Neuronal stem cell (in vitro differentiated cells): ENCODE data around the gene HS1BP3.

Experiments used
- DNase-seq: peaks from one replicate; pipeline ENCODE4 v3.0.0-alpha.2; 2013; ENCODE audit warnings: low spot score
- H2AFZ ChIP-seq: one replicate; pipeline ENCODE4 v1.6.1; 2013; ENCODE audit warnings: mild to moderate bottlenecking, low read length, inconsistent platforms
- H2AK5ac ChIP-seq: 2 replicates; pipeline ENCODE4 v1.6.1; 2013; ENCODE audit warnings: low read depth, mild to moderate bottlenecking, inconsistent platforms, low read length, moderate library complexity, mixed read lengths
- H2BK120ac ChIP-seq: 2 replicates; pipeline ENCODE4 v1.6.1; 2013; ENCODE audit warnings: low read depth, mild to moderate bottlenecking, inconsistent platforms, low read length, moderate library complexity, mixed read lengths
- H2BK12ac ChIP-seq: one replicate; pipeline ENCODE4 v1.6.1; 2013; ENCODE audit warnings: low read length, inconsistent platforms
- H2BK15ac ChIP-seq: 2 replicates; pipeline ENCODE4 v1.6.1; 2013; ENCODE audit warnings: mild to moderate bottlenecking, low read length, inconsistent platforms, mixed read lengths
- H2BK5ac ChIP-seq: one replicate; pipeline ENCODE4 v1.6.1; 2013; ENCODE audit warnings: inconsistent platforms, mild to moderate bottlenecking, low read length, moderate library complexity
- H3K14ac ChIP-seq: one replicate; pipeline ENCODE4 v1.6.1; 2013; ENCODE audit warnings: low read length, inconsistent platforms
- H3K18ac ChIP-seq: 2 replicates; pipeline ENCODE4 v1.6.1; 2013; ENCODE audit warnings: low read length, inconsistent platforms
- H3K23ac ChIP-seq: 2 replicates; pipeline ENCODE4 v1.6.1; 2013; ENCODE audit warnings: low read depth, mild to moderate bottlenecking, mixed read lengths, low read length, inconsistent platforms; ENCODE audit not compliant: poor library complexity
- H3K27ac ChIP-seq: replicated peaks from 3 replicates; pipeline ENCODE4 v1.5.1; 2013; ENCODE audit warnings: low read length, inconsistent platforms
- H3K27me3 ChIP-seq, 3 experiments: 2 replicates each; pipeline ENCODE4 v1.6.1; 2013; ENCODE audit warnings: low read length in 3 of 3, mild to moderate bottlenecking in 2 of 3, inconsistent platforms in 1 of 3, low read depth in 1 of 3, mixed read lengths in 1 of 3, moderate library complexity in 1 of 3; ENCODE audit not compliant: control insufficient read depth in 3 of 3, insufficient read depth in 3 of 3
- H3K36me3 ChIP-seq, 2 donors: replicated peaks in 1 of 2; 2 replicates each; pipeline ENCODE4 v1.6.1; 2013; ENCODE audit warnings: low read length in 2 of 2; ENCODE audit not compliant: control insufficient read depth in 2 of 2, insufficient read depth in 2 of 2
- H3K4ac ChIP-seq: 2 replicates; pipeline ENCODE4 v1.6.1; 2013; ENCODE audit warnings: inconsistent platforms, mild to moderate bottlenecking, low read length, moderate library complexity
- H3K4me1 ChIP-seq, 2 donors: 1 replicate in 1 of 2; 2 replicates in 1 of 2; pipeline ENCODE4 v1.6.1; 2013; ENCODE audit warnings: low read length in 2 of 2, low read depth in 1 of 2; ENCODE audit not compliant: control insufficient read depth in 2 of 2, insufficient read depth in 1 of 2
- H3K4me2 ChIP-seq: one replicate; pipeline ENCODE4 v1.6.1; 2013; ENCODE audit warnings: mild to moderate bottlenecking, low read length, inconsistent platforms; ENCODE audit not compliant: insufficient read depth, poor library complexity, severe bottlenecking
- H3K4me3 ChIP-seq, 2 donors: 2 replicates each; pipeline ENCODE4 v1.5.1; 2013; ENCODE audit warnings: low read length in 2 of 2, mild to moderate bottlenecking in 2 of 2, inconsistent platforms in 1 of 2, moderate library complexity in 1 of 2
- H3K79me1 ChIP-seq: one replicate; pipeline ENCODE4 v1.6.1; 2013; ENCODE audit warnings: low read depth, mild to moderate bottlenecking, inconsistent platforms, low read length, moderate library complexity
- H3K9ac ChIP-seq: one replicate; pipeline ENCODE4 v1.6.1; 2013; ENCODE audit warnings: mild to moderate bottlenecking, low read depth, low read length, inconsistent platforms; ENCODE audit not compliant: poor library complexity
- H3K9me3 ChIP-seq, 2 donors: replicated peaks in 1 of 2; 2 replicates each; pipeline versions ENCODE3 to v1.6.1; 2013; ENCODE audit warnings: low read length in 2 of 2, mild to moderate bottlenecking in 2 of 2, inconsistent platforms in 1 of 2, low read depth in 1 of 2, mixed read lengths in 1 of 2, moderate library complexity in 1 of 2; ENCODE audit not compliant: control insufficient read depth in 2 of 2, insufficient read depth in 1 of 2
- H4K8ac ChIP-seq: one replicate; pipeline ENCODE4 v1.6.1; 2013; ENCODE audit warnings: low read depth, mild to moderate bottlenecking, inconsistent platforms, low read length, moderate library complexity
- H4K91ac ChIP-seq: one replicate; pipeline ENCODE4 v1.6.1; 2013; ENCODE audit warnings: low read length, low read depth, mild to moderate bottlenecking, inconsistent platforms; ENCODE audit not compliant: poor library complexity
- WGBS, 2 donors: extraction: QIAGEN DNeasy Blood & Tissue Kit; methylation state at CpG; one replicate each; pipeline ENCODE4 v1.1.7; 2013; ENCODE audit warnings: missing lambda C conversion rate in 2 of 2, mixed read lengths in 1 of 2; ENCODE audit not compliant: insufficient read length in 2 of 2, insufficient replicate concordance in 1 of 2; ENCODE audit errors: extremely low coverage in 2 of 2; 5-methylcytosine and 5-hydroxymethylcytosine counted together

HS1BP3 gene

GRCh38 chr2:20696366-20696765 lies 45.5 kb upstream of the HS1BP3 start:
- H2BK120ac ChIP-seq = no peak overlapping the region
- H3K9ac ChIP-seq = no peak overlapping the region
- peaks cover 0 to 2% of the 10 kb centered on the region in 2 donors for H3K4me1 ChIP-seq
- no peak overlapping the region for H4K8ac ChIP-seq
- H2BK15ac ChIP-seq = no peak overlapping the region
- no peak overlapping the region for H2BK5ac ChIP-seq
- H3K36me3 ChIP-seq = peaks cover 4 to 66% of the 10 kb centered on the region in 2 donors
- H3K4me3 ChIP-seq = no peak overlapping the region
- H2AFZ ChIP-seq = no peak overlapping the region
- no peak overlapping the region for H2BK12ac ChIP-seq
- H3K14ac ChIP-seq = no peak overlapping the region
- no peak overlapping the region for H3K27ac ChIP-seq
- H3K27me3 ChIP-seq = no peaks in the 10 kb centered on the region
- H3K23ac ChIP-seq = no peak overlapping the region
- H3K4me2 ChIP-seq = no peak overlapping the region
- whole genome bisulfite sequencing, 2 donors = no CpG with 5 or more reads among the region's 2 CpGs
- no peaks in the 10 kb centered on the region for H3K9me3 ChIP-seq
- no peaks in the 10 kb centered on the region for H3K79me1 ChIP-seq
- H3K4ac ChIP-seq = no peak overlapping the region
- DNase-seq = no peak
- H2AK5ac ChIP-seq = no peak overlapping the region
- no peak overlapping the region for H3K18ac ChIP-seq
- H4K91ac ChIP-seq = no peak overlapping the region

- Histone ChIP-seq H2BK12ac (no peak overlapping the region), H2BK15ac (no peak overlapping the region), H3K18ac (no peak overlapping the region), H3K4me2 (no peak overlapping the region), H3K9me3 (no peaks in the 10 kb centered on the region), H3K36me3 (peaks cover 4 to 52% of the 10 kb centered on the region in 2 donors), H2AK5ac (no peak overlapping the region), H3K79me1 (no peaks in the 10 kb centered on the region), H3K23ac (no peak overlapping the region), H3K27me3 (no peaks in the 10 kb centered on the region), H3K4me1 (peaks cover 0 to 2% of the 10 kb centered on the region in 2 donors), H3K4me3 (no peak overlapping the region), H2BK120ac (no peak overlapping the region), H3K14ac (no peak overlapping the region), H3K27ac (no peak overlapping the region), H4K8ac (no peak overlapping the region), H3K9ac (no peak overlapping the region), H3K4ac (no peak overlapping the region), H2BK5ac (no peak overlapping the region), H4K91ac (no peak overlapping the region), H2AFZ (no peak overlapping the region)
- WGBS, 2 donors = no CpG with 5 or more reads among the region's 3 CpGs
- DNase-seq = no peak
These were observed 42.4 kb upstream of the HS1BP3 start for GRCh38 chr2:20693317-20693716.

GRCh38 chr2:20692081-20692480 lies 41.2 kb upstream of the HS1BP3 start:
- Histone ChIP-seq H3K27ac (no peak overlapping the region), H2AK5ac (no peak overlapping the region), H3K9me3 (no peaks in the 10 kb centered on the region), H3K4ac (no peak overlapping the region), H3K18ac (no peak overlapping the region), H2BK120ac (no peak overlapping the region), H3K4me2 (no peak overlapping the region), H3K36me3 (peaks cover 7 to 57% of the 10 kb centered on the region in 2 donors), H2BK5ac (no peak overlapping the region), H2BK15ac (no peak overlapping the region), H3K4me3 (no peak overlapping the region), H3K14ac (no peak overlapping the region), H4K8ac (no peak overlapping the region), H2AFZ (no peak overlapping the region), H4K91ac (no peak overlapping the region), H3K23ac (no peak overlapping the region), H2BK12ac (no peak overlapping the region), H3K79me1 (no peaks in the 10 kb centered on the region), H3K4me1 (peaks cover 0 to 2% of the 10 kb centered on the region in 2 donors), H3K9ac (no peak overlapping the region), H3K27me3 (no peaks in the 10 kb centered on the region)
- WGBS, 2 donors = no CpG with 5 or more reads among the region's 2 CpGs
- DNase-seq = no peak

- H2BK5ac ChIP-seq = no peak overlapping the region
- no peak overlapping the region for H3K27ac ChIP-seq
- peaks cover 10 to 62% of the 10 kb centered on the region in 2 donors for H3K36me3 ChIP-seq
- no peak overlapping the region for H3K18ac ChIP-seq
- H3K79me1 ChIP-seq = no peaks in the 10 kb centered on the region
- peaks cover 0 to 2% of the 10 kb centered on the region in 2 donors for H3K4me1 ChIP-seq
- H3K14ac ChIP-seq = no peak overlapping the region
- DNase-seq = no peak
- no peak overlapping the region for H3K4me3 ChIP-seq
- H2BK15ac ChIP-seq = no peak overlapping the region
- no peak overlapping the region for H3K4me2 ChIP-seq
- no peak overlapping the region for H2AFZ ChIP-seq
- H3K9ac ChIP-seq = no peak overlapping the region
- H2AK5ac ChIP-seq = no peak overlapping the region
- no CpG with 5 or more reads among the region's 6 CpGs for WGBS, 2 donors
- H3K9me3 ChIP-seq = no peaks in the 10 kb centered on the region
- no peak overlapping the region for H2BK12ac ChIP-seq
- no peak overlapping the region for H4K91ac ChIP-seq
- H3K4ac ChIP-seq = no peak overlapping the region
- H3K23ac ChIP-seq = no peak overlapping the region
- H4K8ac ChIP-seq = no peak overlapping the region
- H3K27me3 ChIP-seq = no peaks in the 10 kb centered on the region
- H2BK120ac ChIP-seq = no peak overlapping the region
These were observed 40.3 kb upstream of the HS1BP3 start for GRCh38 chr2:20691076-20691734.
